Measurements from ENCODE around the gene C4A.

C4A gene

DNA sequence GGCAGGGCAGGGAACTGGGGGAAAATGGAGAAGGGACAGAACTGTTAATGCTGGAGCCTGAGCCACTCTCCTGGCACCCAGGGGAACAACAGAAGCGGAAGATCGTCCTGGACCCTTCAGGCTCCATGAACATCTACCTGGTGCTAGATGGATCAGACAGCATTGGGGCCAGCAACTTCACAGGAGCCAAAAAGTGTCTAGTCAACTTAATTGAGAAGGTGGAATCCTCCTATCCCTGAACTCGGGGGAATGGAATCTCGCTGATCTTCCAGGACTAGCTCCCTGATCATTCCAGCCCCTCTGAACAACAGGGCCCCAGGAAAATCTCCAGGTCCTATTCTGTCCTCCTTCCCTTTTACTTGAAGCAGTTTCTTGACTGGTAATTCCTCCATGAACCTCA is 34.0 kb upstream of the C4A start:
- TF ChIP-seq, protein P1, sequence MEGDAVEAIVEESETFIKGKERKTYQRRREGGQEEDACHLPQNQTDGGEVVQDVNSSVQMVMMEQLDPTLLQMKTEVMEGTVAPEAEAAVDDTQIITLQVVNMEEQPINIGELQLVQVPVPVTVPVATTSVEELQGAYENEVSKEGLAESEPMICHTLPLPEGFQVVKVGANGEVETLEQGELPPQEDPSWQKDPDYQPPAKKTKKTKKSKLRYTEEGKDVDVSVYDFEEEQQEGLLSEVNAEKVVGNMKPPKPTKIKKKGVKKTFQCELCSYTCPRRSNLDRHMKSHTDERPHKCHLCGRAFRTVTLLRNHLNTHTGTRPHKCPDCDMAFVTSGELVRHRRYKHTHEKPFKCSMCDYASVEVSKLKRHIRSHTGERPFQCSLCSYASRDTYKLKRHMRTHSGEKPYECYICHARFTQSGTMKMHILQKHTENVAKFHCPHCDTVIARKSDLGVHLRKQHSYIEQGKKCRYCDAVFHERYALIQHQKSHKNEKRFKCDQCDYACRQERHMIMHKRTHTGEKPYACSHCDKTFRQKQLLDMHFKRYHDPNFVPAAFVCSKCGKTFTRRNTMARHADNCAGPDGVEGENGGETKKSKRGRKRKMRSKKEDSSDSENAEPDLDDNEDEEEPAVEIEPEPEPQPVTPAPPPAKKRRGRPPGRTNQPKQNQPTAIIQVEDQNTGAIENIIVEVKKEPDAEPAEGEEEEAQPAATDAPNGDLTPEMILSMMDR (IDR thresholded peaks at IDR 0.05; ENCODE audit: insufficient read depth, low read length, poor library complexity, severe bottlenecking): no peak
- TF ChIP-seq EZH2phosphoT487 (conservative IDR thresholded peaks at IDR 0.05; ENCODE audit: low read length): no peak
- H3K79me2 ChIP-seq (ENCODE audit: insufficient read depth, low read length): no peaks in the 10 kb centered on the region
- H3K9me3 ChIP-seq (ENCODE audit: insufficient read depth, low read length): no peaks in the 10 kb centered on the region
- H3K4me3 ChIP-seq (ENCODE audit: insufficient read depth, low read length, poor library complexity, severe bottlenecking): no peak overlapping the region
- H3K9ac ChIP-seq (ENCODE audit: low read length): no peak overlapping the region
- no peaks in the 10 kb centered on the region for H3K27me3 ChIP-seq (ENCODE audit: low read length)
- H4K20me1 ChIP-seq (ENCODE audit: low read depth, low read length): no peaks in the 10 kb centered on the region
- H3K4me2 ChIP-seq (ENCODE audit: low read depth, low read length, poor library complexity, severe bottlenecking): no peak overlapping the region
- no peaks in the 10 kb centered on the region for H3K36me3 ChIP-seq (ENCODE audit: low read length)
- no peak overlapping the region for H2AFZ ChIP-seq (ENCODE audit: low read depth, low read length, severe bottlenecking)
- no peaks in the 10 kb centered on the region for H3F3A ChIP-seq (ENCODE audit: insufficient read depth)
- H3K9me2 ChIP-seq (replicated peaks; ENCODE audit: insufficient read depth, low read length): no peaks in the 10 kb centered on the region
- H3K27ac ChIP-seq (ENCODE audit: low read depth, low read length): no peak overlapping the region

DNA sequence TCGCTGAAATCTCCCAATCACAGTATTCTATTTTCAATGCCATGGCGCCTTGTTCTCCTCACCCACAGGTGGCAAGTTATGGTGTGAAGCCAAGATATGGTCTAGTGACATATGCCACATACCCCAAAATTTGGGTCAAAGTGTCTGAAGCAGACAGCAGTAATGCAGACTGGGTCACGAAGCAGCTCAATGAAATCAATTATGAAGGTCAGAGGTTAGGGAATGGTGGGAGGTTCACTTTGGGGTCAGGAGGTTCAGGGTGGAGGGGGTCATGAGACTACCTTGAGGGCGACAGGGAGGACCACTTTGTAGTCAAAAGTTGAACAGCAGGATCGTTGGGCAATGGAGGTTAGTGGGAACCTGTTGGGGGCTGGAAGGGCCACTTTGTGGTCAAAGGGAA is 33.6 kb upstream of the C4A start:
- Histone ChIP-seq H3K4me3 (ENCODE audit: insufficient read depth, low read length, poor library complexity, severe bottlenecking) (no peak overlapping the region), H4K20me1 (ENCODE audit: low read depth, low read length) (no peaks in the 10 kb centered on the region), H3K9ac (ENCODE audit: low read length) (no peak overlapping the region), H3K9me2 (replicated peaks; ENCODE audit: insufficient read depth, low read length) (no peaks in the 10 kb centered on the region), H2AFZ (ENCODE audit: low read depth, low read length, severe bottlenecking) (no peak overlapping the region), H3F3A (ENCODE audit: insufficient read depth) (no peaks in the 10 kb centered on the region), H3K9me3 (ENCODE audit: insufficient read depth, low read length) (no peaks in the 10 kb centered on the region), H3K79me2 (ENCODE audit: insufficient read depth, low read length) (no peaks in the 10 kb centered on the region), H3K27me3 (ENCODE audit: low read length) (no peaks in the 10 kb centered on the region), H3K36me3 (ENCODE audit: low read length) (no peaks in the 10 kb centered on the region), H3K27ac (ENCODE audit: low read depth, low read length) (no peak overlapping the region), H3K4me2 (ENCODE audit: low read depth, low read length, poor library complexity, severe bottlenecking) (no peak overlapping the region)
- TF ChIP-seq, protein P1 (IDR thresholded peaks at IDR 0.05; ENCODE audit: insufficient read depth, low read length, poor library complexity, severe bottlenecking): no peak
- no peak for TF ChIP-seq EZH2phosphoT487 (conservative IDR thresholded peaks at IDR 0.05; ENCODE audit: low read length)

DNA sequence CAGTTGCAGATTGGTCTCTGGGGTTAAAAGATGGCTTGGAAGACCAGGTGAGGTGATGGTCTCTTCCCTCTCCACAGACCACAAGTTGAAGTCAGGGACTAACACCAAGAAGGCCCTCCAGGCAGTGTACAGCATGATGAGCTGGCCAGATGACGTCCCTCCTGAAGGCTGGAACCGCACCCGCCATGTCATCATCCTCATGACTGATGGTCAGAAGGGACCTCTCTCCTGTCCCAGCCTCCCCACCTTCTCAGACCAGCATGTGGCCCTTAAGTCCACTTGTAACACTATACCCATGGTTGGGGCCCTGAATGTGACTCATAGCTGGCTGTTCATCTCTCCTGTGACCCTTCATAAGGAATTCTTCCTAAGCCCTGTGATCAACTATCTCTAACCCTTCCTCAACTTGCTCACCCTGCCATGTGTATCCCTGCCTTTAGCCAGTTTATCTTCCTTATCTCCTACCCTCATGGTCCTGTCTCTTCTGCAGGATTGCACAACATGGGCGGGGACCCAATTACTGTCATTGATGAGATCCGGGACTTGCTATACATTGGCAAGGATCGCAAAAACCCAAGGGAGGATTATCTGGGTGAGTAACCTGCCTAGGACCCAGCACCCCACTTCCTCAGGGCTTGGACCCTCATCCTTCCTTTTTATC is 33.0 kb upstream of the C4A start:
- Histone ChIP-seq H3K4me3 (ENCODE audit: insufficient read depth, low read length, poor library complexity, severe bottlenecking) (no peak overlapping the region), H3K27ac (ENCODE audit: low read depth, low read length) (no peak overlapping the region), H4K20me1 (ENCODE audit: low read depth, low read length) (no peaks in the 10 kb centered on the region), H3K4me2 (ENCODE audit: low read depth, low read length, poor library complexity, severe bottlenecking) (no peak overlapping the region), H3K36me3 (ENCODE audit: low read length) (no peaks in the 10 kb centered on the region), H3K27me3 (ENCODE audit: low read length) (no peaks in the 10 kb centered on the region), H2AFZ (ENCODE audit: low read depth, low read length, severe bottlenecking) (no peak overlapping the region), H3F3A (ENCODE audit: insufficient read depth) (no peaks in the 10 kb centered on the region), H3K79me2 (ENCODE audit: insufficient read depth, low read length) (no peaks in the 10 kb centered on the region), H3K9me2 (replicated peaks; ENCODE audit: insufficient read depth, low read length) (no peaks in the 10 kb centered on the region), H3K9me3 (ENCODE audit: insufficient read depth, low read length) (no peaks in the 10 kb centered on the region), H3K9ac (ENCODE audit: low read length) (no peak overlapping the region)
- TF ChIP-seq, protein P1 (IDR thresholded peaks at IDR 0.05; ENCODE audit: insufficient read depth, low read length, poor library complexity, severe bottlenecking): no peak
- TF ChIP-seq EZH2phosphoT487 (conservative IDR thresholded peaks at IDR 0.05; ENCODE audit: low read length): no peak

All from SU-DHL-6 (cell line).